Stimulated activated CD8-positive, alpha-beta memory T cell treated with anti-CD3 and anti-CD28 coated beads, Interleukin-12 subunit alpha, Interleukin-12 subunit beta, amount 100 ng/mL, for 1 hour (primary cell): Measurements from ENCODE around the gene C1orf105.
"Not testable (repeated sequence)": the region's sequence is repeated elsewhere in the genome, so short reads cannot be mapped to it uniquely, and the experiment has no call there.

ENCODE experiments used
- DNase-seq: peaks from one replicate; pipeline ENCODE4 v3.0.0-alpha.2; 2020; ENCODE audit warnings: low read depth

The C1orf105 gene

GRCh38 chr1:172489847-172490246 is 69.4 kb downstream of the C1orf105 start:
- DNase-seq = no peak

GRCh38 chr1:172492421-172492820 is 71.9 kb downstream of the C1orf105 start:
- no peak for DNase-seq

- no peak for DNase-seq
Measured at GRCh38 chr1:172494166-172494565, 73.7 kb downstream of the C1orf105 start.

- DNase-seq = not testable (repeated sequence)
Measured at GRCh38 chr1:172496127-172496526, 75.6 kb downstream of the C1orf105 start.

GRCh38 chr1:172496678-172497077 is 76.2 kb downstream of the C1orf105 start:
- DNase-seq = no peak

GRCh38 chr1:172497230-172497629 is 76.7 kb downstream of the C1orf105 start:
- DNase-seq = no peak

- no peak for DNase-seq
Measured at GRCh38 chr1:172498857-172499256, 78.4 kb downstream of the C1orf105 start.

- no peak for DNase-seq
Measured at GRCh38 chr1:172499636-172500141, 79.2 kb downstream of the C1orf105 start.

GRCh38 chr1:172500207-172500606 is 79.7 kb downstream of the C1orf105 start:
- no peak for DNase-seq

- DNase-seq = no peak
Measured at GRCh38 chr1:172507741-172508140, 87.3 kb downstream of the C1orf105 start.

- DNase-seq = no peak
Measured at GRCh38 chr1:172510479-172510878, 90.0 kb downstream of the C1orf105 start.

GRCh38 chr1:172512591-172512990 is 92.1 kb downstream of the C1orf105 start:
- no peak for DNase-seq

GRCh38 chr1:172513479-172513878 is 93.0 kb downstream of the C1orf105 start:
- DNase-seq = no peak

GRCh38 chr1:172514108-172514507 is 93.6 kb downstream of the C1orf105 start:
- DNase-seq = no peak

GRCh38 chr1:172515436-172515835 is 95.0 kb downstream of the C1orf105 start:
- DNase-seq = no peak

GRCh38 chr1:172515927-172516326 is 95.4 kb downstream of the C1orf105 start:
- no peak for DNase-seq

GRCh38 chr1:172517081-172517480 is 96.6 kb downstream of the C1orf105 start:
- DNase-seq = no peak

GRCh38 chr1:172517545-172517944 is 97.1 kb downstream of the C1orf105 start:
- no peak for DNase-seq
